Measurements from ENCODE around the gene USP7. TPM values are rescaled to one million over a fixed set of nuclear protein-coding genes. Genes with fewer than 3 reads are reported as not detected.

USP7 gene
- polyA plus RNA-seq, 4 donors: 94.3 to 137 (median 127) TPM

GRCh38 chr16:8867216-8867931, 96.3 kb downstream of the USP7 start:
- DNase-seq (ENCODE audit: low read depth in 4 of 4, low spot score in 3 of 4): no peak

DNA sequence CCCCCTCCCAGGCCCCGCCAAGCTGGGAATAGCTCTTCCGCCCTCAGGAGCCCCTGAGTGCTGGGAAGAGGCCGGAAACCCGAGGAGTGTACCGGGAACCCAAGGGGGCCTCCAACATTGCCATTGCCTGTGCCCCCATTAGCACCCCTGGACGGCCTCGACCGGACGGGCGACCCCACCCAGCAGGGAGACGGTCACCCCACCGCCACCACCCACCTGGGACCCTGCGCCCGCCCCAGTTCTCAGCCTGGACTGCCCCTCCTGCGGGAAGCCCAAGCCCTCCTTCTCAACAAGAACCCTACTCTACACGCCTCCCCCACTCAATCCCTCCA, 96.9 kb downstream of the USP7 start:
- DNase-seq (ENCODE audit: low read depth in 4 of 4, low spot score in 3 of 4): no peak

- no peak for DNase-seq (ENCODE audit: low read depth in 4 of 4, low spot score in 3 of 4)
Observed at GRCh38 chr16:8866118-8866883, 97.4 kb downstream of the USP7 start.

- no peak for DNase-seq (ENCODE audit: low read depth in 4 of 4, low spot score in 3 of 4)
Observed at GRCh38 chr16:8865145-8865882, 98.4 kb downstream of the USP7 start.

DNA sequence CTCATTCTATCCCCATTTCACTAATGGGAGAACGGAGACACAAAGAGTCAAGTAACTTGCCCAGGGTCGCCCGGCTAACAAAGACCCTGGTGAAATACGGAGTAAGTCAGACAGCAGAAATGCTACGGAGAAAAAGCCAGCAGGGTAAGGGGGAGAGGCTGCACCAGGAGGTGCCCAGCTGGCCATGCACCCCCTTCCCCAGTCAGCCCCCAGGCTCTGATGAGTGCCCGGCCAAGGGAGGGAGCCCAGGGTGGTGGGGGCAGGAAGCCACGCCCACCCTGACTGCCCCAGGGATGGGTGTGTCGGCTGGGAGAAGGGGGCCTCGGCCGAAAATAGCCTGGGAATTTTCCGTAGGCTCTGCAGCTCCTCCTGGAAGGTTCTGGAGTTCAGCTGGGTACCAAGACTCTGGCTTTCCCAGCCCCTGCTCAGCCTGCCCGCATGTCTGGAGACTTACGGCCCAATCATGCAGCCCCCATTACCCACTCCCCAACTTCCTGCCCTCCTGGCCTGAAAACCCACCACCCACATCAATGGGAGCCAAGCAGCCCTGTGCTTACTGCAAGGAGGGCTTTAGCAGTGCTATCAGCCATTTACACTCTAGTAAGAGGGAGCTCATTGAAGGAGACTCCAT, 99.1 kb downstream of the USP7 start:
- DNase-seq (ENCODE audit: low read depth in 4 of 4, low spot score in 3 of 4): no peak

DNA sequence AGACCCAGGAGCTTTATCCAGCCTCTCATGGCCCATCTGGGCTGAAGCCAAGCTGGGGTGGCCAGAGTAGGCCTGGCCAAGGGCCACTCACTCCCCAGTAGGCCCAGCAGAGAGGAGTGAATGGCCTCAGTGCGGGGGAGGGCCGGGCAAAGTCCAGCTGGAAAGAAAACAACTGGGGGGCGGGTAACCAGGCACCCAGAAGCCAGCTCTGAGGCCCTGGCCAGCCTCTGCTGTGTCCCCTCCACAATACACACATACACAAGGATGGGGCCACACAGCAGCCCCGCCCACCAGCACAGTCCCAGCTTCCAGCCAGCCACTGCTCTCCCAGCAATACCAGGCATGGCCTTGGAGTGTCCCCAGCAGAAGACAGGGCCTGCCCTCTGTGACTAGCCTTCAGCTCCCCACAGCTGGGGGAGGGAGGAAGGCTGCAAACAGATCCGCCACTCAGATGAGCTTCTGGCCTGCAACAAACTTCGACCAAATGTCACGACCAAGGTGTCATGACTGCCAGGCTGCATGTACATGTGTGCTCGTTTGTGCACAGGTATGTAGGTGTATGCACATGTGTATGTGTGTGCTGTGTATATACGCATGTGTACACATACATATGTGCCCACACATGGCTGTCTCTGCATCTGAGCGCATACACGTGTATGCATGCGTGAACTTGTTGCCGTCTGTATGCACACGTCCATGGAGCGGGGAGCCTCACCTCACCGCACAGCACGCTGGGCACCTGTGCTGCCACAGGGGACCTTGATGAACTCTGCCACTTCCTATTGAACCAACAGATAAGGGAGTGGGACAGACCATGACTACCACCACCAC, 99.9 kb downstream of the USP7 start:
- DNase-seq (ENCODE audit: low read depth in 4 of 4, low spot score in 3 of 4): no peak

- DNase-seq (ENCODE audit: low read depth in 4 of 4, low spot score in 3 of 4): no peak
Observed at GRCh38 chr16:8862309-8863130, 101.2 kb downstream of the USP7 start.

- no peak for DNase-seq (ENCODE audit: low read depth in 4 of 4, low spot score in 3 of 4)
Observed at GRCh38 chr16:8861563-8862308, 102.0 kb downstream of the USP7 start.

DNA sequence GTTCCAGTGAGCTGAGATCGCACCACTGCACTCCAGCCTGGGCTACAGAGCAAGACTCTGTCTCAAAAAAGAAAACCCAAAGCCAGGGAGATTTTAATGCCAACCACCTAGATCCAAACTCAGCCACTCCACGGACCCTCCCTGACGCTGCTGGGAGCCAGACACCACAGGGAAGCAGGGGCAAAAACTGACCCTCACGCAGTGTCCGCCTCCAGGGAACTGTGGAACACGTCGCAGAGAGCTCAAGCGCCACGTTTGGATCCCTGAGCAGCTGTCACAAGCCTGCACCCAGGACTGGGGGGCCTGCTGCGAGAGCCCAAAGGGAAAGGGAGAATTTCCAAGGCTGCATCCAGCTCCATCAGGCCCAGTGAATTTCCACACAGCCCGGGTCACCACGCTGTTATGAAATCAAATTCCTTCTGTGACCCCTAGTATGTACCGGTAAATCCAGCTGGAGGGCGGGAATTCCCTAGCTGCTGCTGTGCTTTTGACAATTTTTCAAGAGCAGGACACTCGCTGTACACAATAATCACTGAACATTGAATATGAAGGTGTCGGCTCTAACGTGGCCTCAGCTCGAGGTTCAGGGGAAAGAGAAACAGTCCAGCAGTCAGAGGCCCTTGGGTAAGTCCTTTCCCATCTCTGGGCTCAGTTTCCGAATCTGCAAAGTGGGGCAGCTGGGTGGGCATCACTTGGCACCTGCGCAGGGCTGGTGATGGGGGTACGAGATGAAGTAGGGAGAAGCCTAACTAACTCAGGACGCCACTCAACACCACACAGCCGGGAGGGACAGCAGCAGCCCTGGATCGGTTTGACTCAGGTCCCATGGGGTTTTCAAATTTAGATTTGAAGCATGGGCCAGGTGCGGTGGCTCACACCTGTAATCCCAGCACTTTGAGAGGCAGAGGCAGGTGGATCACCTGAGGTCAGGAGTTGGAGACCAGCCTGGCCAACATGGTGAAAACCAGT, 103.5 kb downstream of the USP7 start:
- DNase-seq (ENCODE audit: low read depth in 4 of 4, low spot score in 3 of 4): no peak

DNA sequence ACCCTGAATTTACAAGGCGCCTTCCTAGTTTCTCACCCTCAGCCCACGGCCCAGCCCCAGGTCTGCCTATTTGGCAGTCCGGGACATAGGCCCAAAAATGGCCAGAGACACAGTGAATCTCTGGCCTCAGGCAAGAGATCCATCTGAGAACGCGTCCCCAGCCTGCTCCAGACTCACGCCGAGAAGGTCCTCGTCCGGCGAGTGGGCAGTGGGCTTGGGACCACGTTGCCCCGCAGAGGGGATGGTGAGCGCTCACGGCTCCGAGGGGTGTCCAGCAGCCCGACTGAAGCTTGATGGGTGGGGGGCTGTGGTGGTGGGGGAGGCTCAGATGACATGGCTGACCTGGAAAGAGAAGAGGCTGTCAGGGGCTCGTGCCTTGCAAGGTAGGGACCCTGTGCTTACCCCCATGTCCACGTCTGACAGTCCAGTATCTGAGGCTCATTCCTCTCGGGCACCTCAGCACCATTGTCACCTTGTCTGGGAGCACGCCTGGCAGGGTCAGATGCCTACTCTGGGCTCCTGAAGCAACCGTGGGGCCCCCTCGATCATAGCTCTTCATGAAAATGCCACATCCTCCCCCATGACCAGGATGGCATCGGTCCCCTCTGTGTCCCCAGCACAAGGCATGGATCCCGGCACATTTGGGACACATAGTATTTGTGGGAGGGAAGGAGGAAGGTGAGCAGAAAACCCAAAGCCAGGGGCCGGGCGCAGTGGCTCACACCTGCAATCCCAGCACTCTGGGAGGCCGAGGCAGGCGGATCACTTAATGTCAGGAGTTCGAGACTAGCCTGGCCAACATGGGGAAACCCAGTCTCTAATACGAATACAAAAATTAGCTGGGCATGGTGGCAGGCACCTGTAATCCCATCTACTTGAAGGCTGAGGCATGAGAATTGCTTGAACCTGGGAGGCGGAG, 104.5 kb downstream of the USP7 start:
- DNase-seq (ENCODE audit: low read depth in 4 of 4, low spot score in 3 of 4): no peak

DNA sequence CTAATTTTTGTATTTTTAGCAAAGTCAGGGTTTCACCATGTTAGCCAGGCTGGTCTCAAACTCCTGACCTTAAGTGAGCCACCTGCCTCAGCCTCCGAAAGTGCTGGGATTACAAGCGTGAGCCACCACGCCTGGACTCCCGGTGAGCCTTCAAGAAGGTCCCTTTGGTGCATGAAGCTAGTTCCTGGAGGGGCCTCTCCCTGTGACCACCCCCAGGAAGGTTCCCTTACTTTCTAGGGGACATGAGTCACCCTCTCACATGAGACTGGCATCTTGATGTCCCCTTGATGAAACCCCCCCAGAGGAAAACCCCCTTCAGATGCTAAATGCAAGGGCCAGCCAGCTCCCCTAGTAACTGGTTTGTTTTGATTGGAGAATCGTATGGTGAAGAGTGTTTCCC, 107.7 kb downstream of the USP7 start:
- no peak for DNase-seq (ENCODE audit: low read depth in 4 of 4, low spot score in 3 of 4)

DNA sequence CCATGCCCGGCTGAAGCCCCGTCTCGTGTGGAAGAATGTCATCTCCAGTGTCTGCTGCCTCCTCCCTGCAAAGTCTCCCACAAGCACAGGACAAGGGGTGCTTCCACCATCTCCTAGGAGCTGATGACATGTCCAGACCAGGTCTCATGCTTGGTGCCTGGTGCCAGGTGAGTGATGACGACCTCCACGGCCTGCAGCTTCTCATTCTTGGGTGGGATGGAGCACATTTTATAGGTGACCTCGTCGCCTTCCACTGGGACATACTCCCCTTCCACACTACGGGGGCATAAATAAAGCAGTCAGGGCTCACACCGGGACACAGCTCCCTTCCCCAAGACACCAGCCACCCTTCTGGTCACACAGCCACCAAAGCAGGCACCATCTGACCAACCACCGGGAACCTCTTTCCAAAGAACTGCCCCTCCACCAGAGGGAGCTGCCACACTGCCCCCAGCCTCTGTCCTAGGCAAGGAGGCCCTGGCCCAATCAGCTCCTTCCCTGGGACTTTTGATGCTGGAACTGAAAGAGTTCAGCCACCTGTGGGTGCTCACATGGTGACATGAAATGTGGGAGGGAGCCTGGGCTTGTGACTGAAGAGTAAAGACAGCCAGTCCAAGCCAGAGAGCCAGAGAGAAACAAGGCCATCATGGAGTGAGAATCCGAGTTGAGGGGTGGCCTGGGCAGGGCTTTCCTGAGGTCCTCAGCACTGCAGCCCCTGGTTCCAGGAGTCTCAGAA, 108.5 kb downstream of the USP7 start:
- DNase-seq (ENCODE audit: low read depth in 4 of 4, low spot score in 3 of 4): no peak

DNA sequence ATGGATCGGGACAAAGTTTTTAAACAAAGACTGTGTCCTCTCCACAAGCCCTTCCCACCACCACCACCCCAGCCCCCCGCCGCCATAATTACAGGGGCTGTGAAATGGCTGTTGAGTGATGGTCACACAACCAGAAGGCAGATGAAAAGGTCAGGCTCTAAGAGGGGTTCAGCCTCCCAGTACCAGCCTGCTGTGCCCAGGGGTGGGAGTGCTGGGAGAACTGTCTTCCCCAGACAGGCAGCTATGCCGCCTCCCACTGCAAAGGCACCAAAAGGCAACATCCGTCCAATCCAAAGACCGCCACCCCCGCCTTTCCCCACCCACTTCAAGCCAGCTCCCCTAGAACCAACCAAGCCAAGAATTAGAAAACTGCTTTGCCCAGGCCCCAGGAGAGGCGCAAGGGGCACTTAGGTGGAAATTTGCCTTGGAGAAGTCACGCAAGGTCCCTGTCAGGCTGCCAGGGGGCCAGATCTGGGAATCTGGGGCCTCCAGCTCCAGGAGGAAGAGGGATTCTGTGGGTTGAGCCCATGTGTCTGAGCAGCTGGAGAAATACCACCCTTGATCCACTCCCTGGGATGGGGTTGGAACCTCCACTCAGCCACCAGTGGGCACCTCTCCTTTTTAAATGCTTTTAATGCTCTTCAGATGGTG, 109.3 kb downstream of the USP7 start:
- no peak for DNase-seq (ENCODE audit: low read depth in 4 of 4, low spot score in 3 of 4)

DNA sequence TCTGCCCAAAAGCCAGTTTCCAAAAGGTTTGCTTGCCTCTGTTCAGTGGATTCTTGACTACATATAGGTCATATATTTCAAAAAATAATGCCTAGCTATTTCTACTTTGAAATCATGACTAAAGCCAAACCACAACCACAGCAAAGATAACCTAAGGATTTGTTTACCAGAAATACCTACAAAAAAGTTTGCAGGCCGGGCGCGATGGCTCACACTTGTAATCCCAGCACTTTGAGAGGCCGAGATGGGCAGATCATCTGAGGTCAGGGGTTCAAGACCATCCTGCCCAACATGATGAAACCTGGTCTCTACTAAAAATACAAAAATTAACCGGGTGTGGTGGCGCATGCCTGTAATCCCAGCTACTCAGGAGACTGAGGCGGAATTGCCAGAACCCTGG, 110.1 kb downstream of the USP7 start:
- DNase-seq (ENCODE audit: low read depth in 4 of 4, low spot score in 3 of 4): no peak

DNA sequence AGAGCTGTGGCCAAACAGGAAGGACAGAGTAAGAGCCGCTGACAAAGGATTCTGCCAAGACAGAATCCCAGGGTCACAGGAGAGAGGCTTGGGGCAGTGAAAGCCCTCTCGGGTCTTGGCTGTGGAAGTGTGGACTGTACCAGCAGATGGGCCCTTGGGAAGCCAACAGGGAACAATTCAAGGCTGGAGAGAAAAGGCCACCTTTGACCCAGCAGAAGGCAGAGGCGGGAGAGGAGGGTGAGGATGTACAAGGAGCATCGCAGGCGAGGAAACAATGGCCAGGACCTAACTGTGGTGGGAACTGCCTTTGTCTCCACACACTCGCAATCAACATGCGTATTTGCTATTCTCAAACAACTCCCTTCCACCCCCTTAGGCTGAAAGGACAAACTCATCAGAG, 110.6 kb downstream of the USP7 start:
- DNase-seq (ENCODE audit: low read depth in 4 of 4, low spot score in 3 of 4): no peak

Data from left renal pelvis (tissue), 4 donors.